PFSK-1 (cell line): ENCODE measurements around the gene ROBO1.

Source experiments
- FOXP2 ChIP-seq: optimal IDR thresholded peaks from 2 replicates; pipeline ENCODE3; 2011; ENCODE audit warnings: borderline replicate concordance, control low read depth, inconsistent platforms; ENCODE audit not compliant: insufficient read depth; ENCODE audit errors: extremely low read length, extremely low read depth
- POLR2AphosphoS5 ChIP-seq: IDR thresholded peaks from 2 replicates; pipeline ENCODE4 v1.6.1; 2012; ENCODE audit warnings: low read depth, mild to moderate bottlenecking, control low read depth, low read length, moderate library complexity
- REST ChIP-seq, 2 experiments: IDR thresholded peaks; 2 replicates each; pipeline versions ENCODE4 v1.6.1 to v1.8.0; 2011 to 2012; ENCODE audit warnings: low read depth in 2 of 2, low read length in 2 of 2, control low read depth in 1 of 2, inconsistent platforms in 1 of 2, mild to moderate bottlenecking in 1 of 2, moderate library complexity in 1 of 2; ENCODE audit not compliant: insufficient read depth in 1 of 2
- SIN3A ChIP-seq: IDR thresholded peaks from 2 replicates; pipeline ENCODE4 v1.6.1; 2012; ENCODE audit warnings: mild to moderate bottlenecking, low read length, moderate library complexity, borderline replicate concordance; ENCODE audit not compliant: insufficient read depth
- TAF1 ChIP-seq: IDR thresholded peaks from 2 replicates; pipeline ENCODE4 v1.6.1; 2012; ENCODE audit warnings: low read length, control low read depth, borderline replicate concordance; ENCODE audit not compliant: insufficient read depth

Gene ROBO1

GRCh38 chr3:79258479-79258878 lies 509.3 kb downstream of the ROBO1 start:
- TF ChIP-seq FOXP2: no peak
- TF ChIP-seq TAF1: no peak
- TF ChIP-seq SIN3A: no peak
- TF ChIP-seq REST (IDR thresholded peaks at IDR 0.05; ENCODE audit: insufficient read depth in 1 of 2, low read depth in 2 of 2, low read length in 2 of 2): no peak
- TF ChIP-seq POLR2AphosphoS5: no peak

- no peak for TF ChIP-seq SIN3A
- no peak for TF ChIP-seq FOXP2
- no peak for TF ChIP-seq REST (IDR thresholded peaks at IDR 0.05; ENCODE audit: insufficient read depth in 1 of 2, low read depth in 2 of 2, low read length in 2 of 2)
- TF ChIP-seq TAF1: no peak
- no peak for TF ChIP-seq POLR2AphosphoS5
Measured at GRCh38 chr3:79257791-79258190, 510.0 kb downstream of the ROBO1 start.

- TF ChIP-seq POLR2AphosphoS5 (no peak), TAF1 (no peak), FOXP2 (no peak), SIN3A (no peak), REST (IDR thresholded peaks at IDR 0.05; ENCODE audit: insufficient read depth in 1 of 2, low read depth in 2 of 2, low read length in 2 of 2) (no peak)
Measured at GRCh38 chr3:79255702-79256101, 512.1 kb downstream of the ROBO1 start.

GRCh38 chr3:79255292-79255691 lies 512.5 kb downstream of the ROBO1 start:
- TF ChIP-seq FOXP2 (no peak), SIN3A (no peak), POLR2AphosphoS5 (no peak), TAF1 (no peak), REST (IDR thresholded peaks at IDR 0.05; ENCODE audit: insufficient read depth in 1 of 2, low read depth in 2 of 2, low read length in 2 of 2) (no peak)

GRCh38 chr3:79253704-79254103 lies 514.1 kb downstream of the ROBO1 start:
- no peak for TF ChIP-seq FOXP2
- TF ChIP-seq TAF1: no peak
- no peak for TF ChIP-seq SIN3A
- TF ChIP-seq REST (IDR thresholded peaks at IDR 0.05; ENCODE audit: insufficient read depth in 1 of 2, low read depth in 2 of 2, low read length in 2 of 2): no peak
- TF ChIP-seq POLR2AphosphoS5: no peak
